ENCODE measurements around the gene CREB3L2. TPM values are rescaled to one million over a fixed set of nuclear protein-coding genes. Genes with fewer than 3 reads are reported as not detected.

CREB3L2 gene
- total and polyA plus RNA-seq, 12 donors, result 11.4 to 169 (median 63.1) TPM

- H3K4me1 ChIP-seq (replicated peaks in 1 of 2), result peaks cover 6 to 7% of the 10 kb centered on the region in 2 donors
- DNase-seq, result no peak
- no peak overlapping the region for H3K4me3 ChIP-seq
- intact Hi-C loops (cut with DNase I), result no loop called here
- WGBS, 4 donors, result 56 to 68% (median 65%) methylated on average over 18 of the region's 18 CpGs
- no peaks in the 10 kb centered on the region for H3K9me3 ChIP-seq (replicated peaks in 1 of 3)
- TF ChIP-seq POLR2A (IDR thresholded peaks at IDR 0.05) (no peak), CTCF (IDR thresholded peaks at IDR 0.05) (no peak)
- H3K36me3 ChIP-seq (replicated peaks in 1 of 2), result no peaks in the 10 kb centered on the region
- no peak overlapping the region for H3K27ac ChIP-seq
- no peaks in the 10 kb centered on the region for H3K27me3 ChIP-seq
Observed at GRCh38 chr7:137847568-137848050, 154.3 kb downstream of the CREB3L2 start.

GRCh38 chr7:137846827-137847567 is 154.9 kb downstream of the CREB3L2 start, which contains the start of gene DGKI:
TSS of gene DGKI (minus strand) at chr7:137846974.
- no peaks in the 10 kb centered on the region for H3K27me3 ChIP-seq
- peaks cover 6 to 7% of the 10 kb centered on the region in 2 donors for H3K4me1 ChIP-seq (replicated peaks in 1 of 2)
- intact Hi-C loops (cut with DNase I), result no loop called here
- H3K36me3 ChIP-seq (replicated peaks in 1 of 2), result no peaks in the 10 kb centered on the region
- no peak within 1 kb of the TSS for H3K27ac ChIP-seq
- peak in 4 of 7 donors; percentile 11 to 27 (median 20) for DNase-seq
- TF ChIP-seq POLR2A (IDR thresholded peaks at IDR 0.05) (no peak), CTCF (IDR thresholded peaks at IDR 0.05) (no peak)
- H3K9me3 ChIP-seq (replicated peaks in 1 of 3), result no peaks in the 10 kb centered on the region
- 5 to 12% (median 8%) methylated on average over 14 to 66 of the region's 66 CpGs for WGBS, 4 donors
- H3K4me3 ChIP-seq, result peak within 1 kb of the TSS in 1 of 4 donors; percentile 49

- H3K27me3 ChIP-seq, result no peaks in the 10 kb centered on the region
- intact Hi-C loops (cut with DNase I), result no loop called here
- TF ChIP-seq POLR2A (IDR thresholded peaks at IDR 0.05) (no peak), CTCF (IDR thresholded peaks at IDR 0.05) (no peak)
- no peaks in the 10 kb centered on the region for H3K9me3 ChIP-seq (replicated peaks in 1 of 3)
- peak overlapping the region in 1 of 4 donors; percentile 49 for H3K4me3 ChIP-seq
- H3K36me3 ChIP-seq (replicated peaks in 1 of 2), result no peaks in the 10 kb centered on the region
- WGBS, 4 donors, result 0% methylated on average over 30 to 47 of the region's 47 CpGs; no CpG with 5 or more reads in 2 of the 4 donors
- no peak overlapping the region for H3K27ac ChIP-seq
- H3K4me1 ChIP-seq (replicated peaks in 1 of 2), result peaks cover 6 to 7% of the 10 kb centered on the region in 2 donors
- DNase-seq, result no peak
Observed at GRCh38 chr7:137846549-137846826, 155.4 kb downstream of the CREB3L2 start.

- no peak for DNase-seq
- no peaks in the 10 kb centered on the region for H3K27me3 ChIP-seq
- H3K4me3 ChIP-seq, result no peak overlapping the region
- WGBS, 4 donors, result 86 to 91% (median 89%) methylated on average over 8 of the region's 8 CpGs
- no peaks in the 10 kb centered on the region for H3K36me3 ChIP-seq (replicated peaks in 1 of 2)
- H3K27ac ChIP-seq, result no peak overlapping the region
- TF ChIP-seq POLR2A (IDR thresholded peaks at IDR 0.05) (no peak), CTCF (IDR thresholded peaks at IDR 0.05) (no peak)
- peaks cover 6 to 7% of the 10 kb centered on the region in 2 donors for H3K4me1 ChIP-seq (replicated peaks in 1 of 2)
- no peaks in the 10 kb centered on the region for H3K9me3 ChIP-seq (replicated peaks in 1 of 3)
- intact Hi-C loops (cut with DNase I), result no loop called here
Observed at GRCh38 chr7:137844677-137845425, 157.0 kb downstream of the CREB3L2 start.

Measured in adrenal gland (tissue), 12 donors.